Neutrophil (primary cell): Measurements from ENCODE around the gene HSD3B1.

Source experiments
- H3K27ac ChIP-seq: fragments of 200-600 bp; sonication (generic); 2 replicates; pipeline ENCODE4 v1.5.1; 2016; ENCODE audit warnings: mild to moderate bottlenecking, moderate library complexity
- H3K27me3 ChIP-seq: fragments of 200-600 bp; sonication (generic); 2 replicates; pipeline ENCODE4 v1.6.0; 2016; ENCODE audit warnings: mild to moderate bottlenecking
- H3K36me3 ChIP-seq: fragments of 200-600 bp; sonication (generic); 2 replicates; pipeline ENCODE4 v1.5.1; 2017
- H3K4me1 ChIP-seq, 2 experiments: fragments of 200-600 bp in 1 of 2; sonication (generic) in 1 of 2; 1 replicate in 1 of 2; 2 replicates in 1 of 2; pipeline versions ENCODE4 v1.5.1 to v1.6.1; 2013 to 2016; ENCODE audit warnings: low read depth in 1 of 2, low read length in 1 of 2, mild to moderate bottlenecking in 1 of 2, moderate library complexity in 1 of 2; ENCODE audit not compliant: control insufficient read depth in 1 of 2, insufficient read depth in 1 of 2
- H3K4me3 ChIP-seq, 2 experiments: fragments of 200-600 bp in 1 of 2; sonication (generic) in 1 of 2; 1 replicate in 1 of 2; 2 replicates in 1 of 2; pipeline ENCODE4 v1.5.1; 2013 to 2016; ENCODE audit warnings: low read depth in 1 of 2, low read length in 1 of 2, mild to moderate bottlenecking in 1 of 2, moderate library complexity in 1 of 2
- H3K9me3 ChIP-seq: fragments of 200-600 bp; sonication (generic); 2 replicates; pipeline ENCODE4 v1.5.1; 2016
- TF ChIP-seq, protein P1 (sequence below): fragments of 200-600 bp; sonication (generic); IDR thresholded peaks from 2 replicates; pipeline ENCODE4 v1.5.1; 2016; ENCODE audit warnings: antibody characterized with exemption

Gene HSD3B1

DNA sequence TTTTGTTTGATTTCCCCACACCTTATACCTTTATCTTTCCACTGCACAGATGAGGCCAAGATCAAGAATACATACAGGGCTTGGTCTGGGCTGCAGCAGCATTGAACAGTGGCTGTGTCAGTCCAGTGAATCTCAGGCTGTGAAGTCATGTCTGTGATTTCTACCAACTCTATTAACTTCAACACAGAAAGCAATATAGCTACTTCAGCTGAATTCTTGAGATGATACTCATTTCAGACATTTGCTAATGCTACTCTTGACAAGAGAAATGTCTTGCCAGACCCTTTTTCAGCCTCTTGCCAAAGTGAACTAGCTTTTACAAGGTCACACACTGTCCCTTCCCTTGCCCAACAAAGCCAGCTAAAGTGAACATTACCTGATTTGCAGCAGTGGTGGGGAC, 25.1 kb upstream of the HSD3B1 start:
- no peaks in the 10 kb centered on the region for H3K27me3 ChIP-seq
- H3K4me1 ChIP-seq, result no peaks in the 10 kb centered on the region
- TF ChIP-seq, protein P1, sequence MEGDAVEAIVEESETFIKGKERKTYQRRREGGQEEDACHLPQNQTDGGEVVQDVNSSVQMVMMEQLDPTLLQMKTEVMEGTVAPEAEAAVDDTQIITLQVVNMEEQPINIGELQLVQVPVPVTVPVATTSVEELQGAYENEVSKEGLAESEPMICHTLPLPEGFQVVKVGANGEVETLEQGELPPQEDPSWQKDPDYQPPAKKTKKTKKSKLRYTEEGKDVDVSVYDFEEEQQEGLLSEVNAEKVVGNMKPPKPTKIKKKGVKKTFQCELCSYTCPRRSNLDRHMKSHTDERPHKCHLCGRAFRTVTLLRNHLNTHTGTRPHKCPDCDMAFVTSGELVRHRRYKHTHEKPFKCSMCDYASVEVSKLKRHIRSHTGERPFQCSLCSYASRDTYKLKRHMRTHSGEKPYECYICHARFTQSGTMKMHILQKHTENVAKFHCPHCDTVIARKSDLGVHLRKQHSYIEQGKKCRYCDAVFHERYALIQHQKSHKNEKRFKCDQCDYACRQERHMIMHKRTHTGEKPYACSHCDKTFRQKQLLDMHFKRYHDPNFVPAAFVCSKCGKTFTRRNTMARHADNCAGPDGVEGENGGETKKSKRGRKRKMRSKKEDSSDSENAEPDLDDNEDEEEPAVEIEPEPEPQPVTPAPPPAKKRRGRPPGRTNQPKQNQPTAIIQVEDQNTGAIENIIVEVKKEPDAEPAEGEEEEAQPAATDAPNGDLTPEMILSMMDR, result no peak

DNA sequence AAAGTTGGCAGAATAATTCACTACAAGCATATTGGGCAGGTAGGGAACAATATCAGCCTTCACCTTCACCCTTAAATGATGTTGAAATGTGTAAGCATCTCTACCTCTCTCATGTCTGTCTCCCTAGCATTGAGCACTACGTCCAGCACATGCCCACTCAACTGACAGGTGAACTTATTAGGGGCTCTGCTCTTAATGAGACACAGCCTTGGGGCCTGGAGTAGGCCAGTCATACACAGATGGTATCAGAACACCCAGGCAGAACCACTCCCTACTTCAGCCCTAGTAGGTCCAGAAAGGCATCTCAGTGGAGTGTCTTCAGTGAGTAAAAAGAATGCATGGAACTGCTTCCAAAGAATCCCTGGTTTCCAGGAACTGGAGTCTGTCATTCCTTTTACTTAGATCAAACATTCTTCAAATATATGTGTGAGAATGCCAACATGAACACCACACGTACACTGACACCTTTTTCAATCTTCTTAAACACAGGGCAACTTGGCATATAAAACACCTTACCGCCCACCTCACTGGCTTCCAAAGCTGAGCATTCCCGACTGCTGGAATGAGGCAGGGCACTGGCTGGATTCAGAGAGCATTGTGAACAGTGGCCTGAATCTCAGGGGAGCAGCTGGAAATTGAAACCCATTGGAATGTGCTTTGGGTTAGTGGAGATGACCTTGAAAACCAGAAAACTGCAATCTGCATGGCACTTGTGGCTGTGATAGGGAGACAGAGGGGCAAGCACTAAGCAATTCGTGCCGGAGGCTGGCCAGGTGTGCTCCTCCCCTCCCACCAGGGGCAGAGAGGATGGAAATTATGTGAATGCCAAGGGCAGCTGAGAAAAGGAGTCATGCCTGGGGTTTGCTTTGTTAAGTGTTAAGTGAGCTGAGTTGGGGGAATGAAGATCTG, 24.2 kb upstream of the HSD3B1 start:
- H3K4me3 ChIP-seq, result no peak overlapping the region
- no peaks in the 10 kb centered on the region for H3K4me1 ChIP-seq
- no peak overlapping the region for H3K27ac ChIP-seq
- H3K9me3 ChIP-seq, result no peaks in the 10 kb centered on the region
- H3K36me3 ChIP-seq, result no peaks in the 10 kb centered on the region
- no peaks in the 10 kb centered on the region for H3K27me3 ChIP-seq
- TF ChIP-seq, protein P1, result no peak

More for the DNA sequence above, 25.1 kb upstream of the HSD3B1 start:
- no peak overlapping the region for H3K27ac ChIP-seq
- no peaks in the 10 kb centered on the region for H3K36me3 ChIP-seq
- no peaks in the 10 kb centered on the region for H3K9me3 ChIP-seq
- H3K4me3 ChIP-seq, result no peak overlapping the region

DNA sequence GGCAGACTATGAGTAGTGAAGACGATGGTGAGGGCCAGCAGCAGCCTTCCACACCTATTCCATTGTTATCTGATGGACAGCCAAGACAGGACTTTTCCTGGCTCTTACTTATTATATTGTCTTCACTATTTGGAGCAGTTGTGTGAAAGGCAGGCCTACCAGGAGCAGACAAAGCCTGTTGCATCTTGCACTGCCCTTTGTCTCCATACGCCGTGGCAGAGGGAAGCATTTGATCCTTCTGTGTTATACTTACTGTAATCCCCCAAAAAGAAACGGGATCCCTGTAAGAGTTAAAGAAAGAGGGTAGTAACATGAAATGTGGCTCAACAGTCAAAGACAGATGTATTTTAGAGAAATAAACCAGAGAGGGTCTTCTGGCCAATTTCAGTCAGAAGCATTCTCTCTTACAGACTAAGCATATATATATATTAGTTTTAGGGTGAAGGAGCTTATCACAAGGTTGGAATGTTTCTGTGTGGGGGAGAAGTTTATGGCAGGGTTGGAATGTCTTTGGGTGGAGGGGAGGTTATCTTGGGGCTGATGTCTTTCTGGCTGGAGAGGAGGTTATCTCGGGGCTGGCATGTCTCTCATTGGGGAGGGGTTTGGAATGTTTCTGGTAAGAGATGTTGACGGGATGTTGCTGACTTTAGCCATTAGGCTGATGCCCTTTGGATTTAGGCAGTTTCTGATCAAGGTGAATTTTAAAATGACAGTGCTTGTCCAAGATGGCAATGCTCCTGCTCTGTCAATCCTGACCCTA, 23.4 kb upstream of the HSD3B1 start:
- Histone ChIP-seq H3K36me3 (no peaks in the 10 kb centered on the region), H3K27ac (no peak overlapping the region), H3K27me3 (no peaks in the 10 kb centered on the region), H3K9me3 (no peaks in the 10 kb centered on the region), H3K4me1 (no peaks in the 10 kb centered on the region), H3K4me3 (no peak overlapping the region)
- TF ChIP-seq, protein P1, result no peak

DNA sequence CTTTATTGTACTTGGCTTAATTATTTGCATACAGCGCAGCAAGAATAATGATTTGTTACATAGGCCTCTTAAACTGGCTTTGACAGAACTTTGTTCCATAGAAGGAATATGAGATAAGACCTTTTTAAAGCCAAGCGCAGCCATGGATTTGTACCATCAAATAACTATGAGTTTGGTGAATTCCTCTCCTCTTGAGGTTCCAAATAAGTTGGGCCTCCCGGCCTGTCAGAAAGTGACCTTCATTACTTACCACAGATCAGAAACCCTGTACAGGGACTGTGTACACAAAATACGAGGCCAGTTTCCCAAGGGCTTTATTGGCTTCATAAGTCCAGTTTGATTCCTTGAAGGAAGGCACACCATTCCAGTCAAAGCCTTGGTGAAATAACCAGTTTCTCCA, 21.8 kb upstream of the HSD3B1 start:
- Histone ChIP-seq H3K27ac (no peak overlapping the region), H3K9me3 (no peaks in the 10 kb centered on the region)
- TF ChIP-seq, protein P1, result no peak

DNA sequence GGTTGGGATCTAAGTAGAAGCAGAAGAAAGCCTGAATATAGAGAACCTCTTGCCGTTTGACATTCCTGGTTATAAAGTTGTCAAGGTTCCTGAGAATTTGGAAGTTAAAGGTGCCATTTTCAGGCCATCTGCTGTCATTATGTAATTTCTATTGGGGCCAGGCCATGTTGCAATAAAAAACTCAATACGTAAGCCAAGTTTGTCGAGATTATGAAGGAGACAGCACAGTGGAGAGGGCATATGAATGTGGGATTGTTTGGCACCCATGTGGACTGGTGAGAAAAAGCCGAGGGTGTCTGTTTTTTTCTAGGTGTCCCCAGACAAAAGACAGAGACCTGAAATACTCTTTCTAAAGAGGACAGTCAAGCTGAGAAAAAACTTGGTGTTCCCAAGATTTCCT, 18.8 kb upstream of the HSD3B1 start:
- Histone ChIP-seq H3K4me1 (no peaks in the 10 kb centered on the region), H3K27me3 (no peaks in the 10 kb centered on the region), H3K36me3 (no peaks in the 10 kb centered on the region), H3K9me3 (no peaks in the 10 kb centered on the region), H3K27ac (no peak overlapping the region), H3K4me3 (no peak overlapping the region)
- TF ChIP-seq, protein P1, result no peak

More for the DNA sequence above, 21.8 kb upstream of the HSD3B1 start:
- Histone ChIP-seq H3K36me3 (no peaks in the 10 kb centered on the region), H3K4me3 (no peak overlapping the region), H3K27me3 (no peaks in the 10 kb centered on the region), H3K4me1 (no peaks in the 10 kb centered on the region)
